ENCODE results near the gene CASTOR1.

Gene CASTOR1

GRCh38 chr22:30284172-30284571 is 5.1 kb downstream of the CASTOR1 start:
- no peak for DNase-seq

GRCh38 chr22:30283342-30283741 is 6.0 kb downstream of the CASTOR1 start:
- DNase-seq = no peak

DNA sequence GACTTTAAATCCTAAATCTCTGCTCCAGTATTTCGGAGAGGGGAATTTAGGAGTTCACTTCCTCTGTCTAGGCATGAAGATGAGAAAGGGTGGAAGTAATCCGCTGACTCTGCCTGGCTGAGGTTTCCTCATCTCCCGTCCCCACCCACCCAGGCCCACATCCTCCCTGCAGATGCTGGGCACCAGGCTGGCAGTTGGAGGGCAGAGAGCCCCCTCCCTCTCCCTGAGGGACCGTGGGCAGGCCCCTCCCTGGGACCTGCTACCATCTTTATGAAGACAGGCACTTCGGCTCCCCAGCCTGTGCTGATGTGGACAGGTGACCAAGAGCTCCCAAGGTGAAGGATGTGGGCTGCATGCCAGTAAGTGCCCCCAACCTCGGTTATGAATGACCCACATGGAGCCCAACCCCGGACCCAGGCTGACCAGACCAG is 6.7 kb downstream of the CASTOR1 start:
- no peak for DNase-seq

DNA sequence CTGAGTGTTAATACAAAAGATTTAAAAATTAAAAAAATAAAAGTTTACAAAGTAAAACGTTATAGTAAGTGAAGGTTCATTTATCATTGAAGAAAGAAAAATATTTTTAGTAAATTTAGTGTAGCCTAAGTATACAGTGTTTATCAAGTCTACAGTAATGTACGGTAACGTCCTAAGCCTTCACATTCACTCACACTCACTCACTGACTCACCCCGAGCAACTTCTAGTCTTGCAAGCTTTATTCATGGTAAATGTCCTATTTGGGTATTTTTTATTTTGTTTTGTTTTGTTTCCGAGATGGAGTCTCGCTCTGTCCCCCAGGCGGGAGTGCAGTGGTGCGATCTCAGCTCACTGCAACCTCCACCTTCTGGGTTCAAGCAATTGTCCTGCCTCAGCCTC is 8.8 kb downstream of the CASTOR1 start:
- no peak for DNase-seq

GRCh38 chr22:30279932-30280331 is 9.4 kb downstream of the CASTOR1 start:
- no peak for DNase-seq

DNA sequence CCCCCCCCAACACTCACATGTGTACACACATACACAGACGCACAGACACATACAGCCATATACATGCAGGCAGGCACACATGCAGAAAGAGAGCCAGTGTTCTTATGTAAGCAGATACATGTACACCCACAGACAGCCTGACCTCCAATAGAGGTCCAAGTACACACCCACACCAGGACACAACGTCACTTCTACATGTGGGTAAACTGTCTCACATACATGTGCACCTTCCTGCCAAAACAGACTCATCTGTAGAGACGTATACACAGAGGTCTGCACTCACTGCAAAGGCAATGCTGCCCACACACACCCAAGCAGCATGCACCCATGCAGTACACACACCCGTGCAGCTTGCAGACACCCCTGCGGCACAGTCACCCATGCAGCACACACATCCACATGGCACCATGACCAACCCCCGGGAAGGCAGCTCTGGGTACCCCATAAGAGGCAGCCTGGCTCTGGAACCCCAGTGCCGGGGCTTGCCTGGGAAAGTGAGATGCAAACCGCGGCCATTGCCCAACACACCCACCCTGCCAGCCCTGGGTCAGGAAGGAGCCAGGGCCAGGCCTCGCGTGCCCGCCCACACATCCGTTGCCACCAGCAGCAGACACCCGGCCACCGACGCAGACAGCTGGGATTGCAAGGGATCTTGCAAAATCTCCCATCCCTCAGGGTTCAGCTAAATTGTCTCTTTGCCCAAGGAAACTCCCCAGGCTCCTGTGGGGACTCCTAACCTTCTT is 10.1 kb downstream of the CASTOR1 start:
- DNase-seq = no peak

DNA sequence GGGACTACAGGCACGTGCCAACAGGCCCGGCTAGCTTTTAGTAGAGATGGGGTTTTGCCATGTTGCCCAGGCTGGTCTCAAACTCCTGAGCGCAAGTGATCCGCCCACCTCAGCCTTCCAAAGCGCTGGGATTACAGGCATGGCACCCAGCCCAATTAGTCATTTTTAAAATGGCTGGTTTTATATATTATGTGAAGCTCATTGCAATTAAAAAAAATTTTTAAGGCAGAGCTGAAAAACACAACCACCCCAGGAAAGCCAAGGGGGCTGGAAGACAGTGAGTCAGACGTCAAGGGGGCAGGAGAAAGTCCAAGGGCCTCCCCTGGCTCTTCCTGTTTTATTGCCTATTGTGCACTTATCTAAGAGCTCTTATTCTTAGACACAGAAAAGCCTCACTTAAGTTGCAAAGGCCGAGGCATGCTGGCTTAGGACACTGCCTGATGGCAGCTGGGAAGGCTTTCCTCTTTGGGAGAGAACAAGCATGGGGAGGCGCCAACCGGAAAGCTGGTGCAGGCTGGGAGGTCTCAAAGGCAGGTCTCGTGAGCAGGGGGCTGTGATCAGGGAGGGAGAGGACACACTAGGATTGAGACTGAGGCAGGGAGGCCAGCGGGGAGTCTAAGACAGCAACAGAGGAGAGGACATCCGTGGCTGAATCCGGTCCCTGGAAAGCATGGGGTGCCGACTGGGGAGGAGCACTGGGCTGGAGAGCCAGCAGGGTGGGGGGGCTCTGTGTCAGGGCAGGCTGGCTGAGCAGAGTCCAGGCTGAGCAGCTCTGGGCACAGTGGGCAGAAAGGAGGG is 11.6 kb downstream of the CASTOR1 start:
- no peak for DNase-seq

DNA sequence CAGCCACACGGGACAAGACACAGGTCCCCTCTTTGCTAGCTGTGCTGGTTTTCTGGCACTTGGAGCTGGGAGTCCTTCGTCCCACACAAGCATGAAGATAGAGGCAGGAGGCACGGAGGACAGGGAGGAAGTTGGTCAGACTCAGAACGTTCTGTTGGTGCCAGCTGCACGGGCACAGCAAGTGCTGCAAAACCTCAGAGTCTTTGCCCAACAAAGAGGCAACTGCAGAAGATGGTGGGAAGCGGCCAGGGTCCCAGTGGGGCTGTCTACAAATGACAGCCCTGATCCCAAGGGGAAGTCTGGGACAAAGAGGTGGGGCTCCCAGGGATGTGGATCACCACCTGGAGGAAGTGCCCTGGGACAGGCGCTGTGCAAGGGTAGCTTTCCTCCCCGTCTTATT is 13.3 kb downstream of the CASTOR1 start:
- DNase-seq = no peak

- DNase-seq = no peak
Measured at GRCh38 chr22:30275625-30276024, 13.7 kb downstream of the CASTOR1 start.

GRCh38 chr22:30274437-30274812 is 14.9 kb downstream of the CASTOR1 start:
- no peak for DNase-seq

DNA sequence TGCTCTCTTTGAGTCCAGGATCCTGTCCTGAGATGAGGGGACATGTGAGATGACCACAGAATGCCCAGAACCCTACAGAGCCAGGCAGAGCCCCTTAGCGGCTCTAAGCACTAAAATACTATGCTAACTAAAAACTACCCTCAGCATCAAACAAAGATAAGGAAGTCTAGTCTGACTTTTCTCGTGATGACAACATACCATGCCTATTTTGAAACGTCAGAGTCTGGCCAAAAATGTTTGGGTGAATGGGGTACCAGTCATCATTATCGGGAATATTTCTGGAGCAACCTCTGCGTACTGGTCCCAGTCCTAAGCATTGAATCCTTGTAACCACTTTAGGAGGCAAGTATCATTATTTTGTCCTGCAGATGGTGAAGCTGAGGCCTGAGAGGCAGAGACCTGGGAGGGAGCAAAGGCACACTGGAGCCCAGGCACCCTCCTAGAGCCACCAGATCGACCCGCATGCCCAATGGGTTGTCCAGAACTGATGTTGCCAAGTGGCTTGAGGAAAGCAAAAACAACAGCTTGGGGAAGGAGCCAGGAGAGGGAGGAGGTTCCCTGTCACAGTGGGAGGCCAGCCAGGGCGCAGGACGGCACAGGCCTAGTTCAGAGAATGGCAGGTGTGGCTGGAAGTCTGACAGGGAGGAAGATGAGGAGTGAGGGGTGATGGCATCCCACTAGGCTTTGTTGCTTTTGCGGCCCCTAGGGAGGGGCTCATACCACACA is 15.4 kb downstream of the CASTOR1 start:
- DNase-seq = no peak

DNA sequence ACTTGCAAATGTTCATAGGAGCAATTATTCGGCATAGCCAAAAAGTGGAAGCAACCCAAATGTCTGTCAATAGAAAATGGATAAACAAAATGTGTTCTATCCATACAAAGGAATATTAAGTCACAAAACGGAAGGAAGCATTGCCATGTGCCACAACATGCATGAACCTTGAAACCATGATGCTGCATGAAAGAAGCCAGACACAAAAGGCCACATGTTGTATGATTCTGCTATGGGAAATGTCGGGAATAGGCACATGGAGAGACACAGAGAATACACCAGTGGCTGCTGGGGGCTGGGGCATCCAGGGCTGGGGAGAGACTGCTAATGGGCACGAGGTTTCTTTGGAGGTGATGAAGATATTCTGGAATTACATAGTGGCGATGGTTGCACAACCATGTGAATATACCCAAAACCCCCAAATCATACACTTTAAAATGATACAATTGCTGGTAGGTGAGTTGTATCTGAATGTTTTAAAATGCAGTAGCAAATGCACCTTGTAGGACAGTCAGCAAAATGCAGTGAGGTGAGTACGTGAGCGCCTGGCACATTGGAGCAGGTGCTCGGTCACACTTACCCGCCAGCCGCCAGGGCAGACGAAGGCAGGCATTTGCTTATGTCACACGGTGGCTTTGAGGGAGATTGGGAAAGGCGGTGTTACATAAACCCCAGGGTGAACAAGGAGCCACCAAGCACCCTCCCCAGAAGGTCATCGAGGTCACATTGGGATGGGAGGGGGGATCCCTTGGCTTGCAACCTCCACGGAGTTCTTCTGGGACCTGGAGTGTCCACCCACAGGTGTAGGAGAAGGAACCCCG is 16.3 kb downstream of the CASTOR1 start:
- DNase-seq = no peak

GRCh38 chr22:30270832-30271231 is 18.5 kb downstream of the CASTOR1 start:
- no peak for DNase-seq

GRCh38 chr22:30268331-30268730 is 21.0 kb downstream of the CASTOR1 start:
- no peak for DNase-seq

DNA sequence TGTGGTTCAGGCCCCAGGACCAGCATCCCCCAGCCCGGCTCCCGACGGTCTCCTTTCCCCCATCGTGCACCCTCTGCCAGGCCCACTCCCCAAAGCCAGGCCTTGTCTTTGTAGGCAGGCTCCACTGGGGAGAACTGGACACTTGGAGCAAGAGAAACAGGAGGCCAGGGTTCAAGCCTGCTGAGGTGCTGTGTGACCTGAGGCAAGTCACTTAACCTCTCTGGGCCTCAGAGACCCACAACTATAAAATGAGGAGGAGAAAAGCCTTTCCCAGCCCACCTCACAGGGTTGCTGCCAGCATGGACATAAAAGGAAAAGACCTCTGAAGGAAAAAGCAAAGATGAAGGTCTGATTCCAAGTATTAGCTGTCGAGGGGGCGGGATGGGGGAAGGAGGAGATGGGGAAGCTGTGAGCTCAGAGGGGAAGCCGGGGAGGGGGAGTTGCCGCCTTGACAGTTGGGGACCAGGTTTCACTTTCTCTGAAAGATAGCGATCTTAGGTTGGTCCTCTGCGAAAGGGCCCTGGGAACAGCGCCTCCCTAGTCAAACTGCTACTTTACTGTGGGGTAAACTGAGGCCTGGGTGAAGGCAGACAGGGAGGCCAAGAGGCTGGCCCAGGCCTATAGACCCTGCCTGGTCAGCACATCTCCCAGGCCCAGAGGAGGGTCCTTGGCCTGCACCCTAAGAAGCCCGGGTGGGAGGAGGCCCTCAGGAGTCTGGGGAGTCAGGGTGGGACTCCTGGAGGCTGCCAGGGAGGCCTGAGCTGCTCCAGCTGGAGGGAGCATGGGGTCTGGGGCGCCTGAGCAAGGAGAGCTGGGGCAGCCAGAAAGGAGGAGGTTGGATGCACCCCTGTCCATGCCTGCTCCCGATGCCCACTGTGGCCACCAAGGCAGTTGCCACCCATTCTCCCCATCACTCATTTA is 21.7 kb downstream of the CASTOR1 start:
- DNase-seq = no peak

DNA sequence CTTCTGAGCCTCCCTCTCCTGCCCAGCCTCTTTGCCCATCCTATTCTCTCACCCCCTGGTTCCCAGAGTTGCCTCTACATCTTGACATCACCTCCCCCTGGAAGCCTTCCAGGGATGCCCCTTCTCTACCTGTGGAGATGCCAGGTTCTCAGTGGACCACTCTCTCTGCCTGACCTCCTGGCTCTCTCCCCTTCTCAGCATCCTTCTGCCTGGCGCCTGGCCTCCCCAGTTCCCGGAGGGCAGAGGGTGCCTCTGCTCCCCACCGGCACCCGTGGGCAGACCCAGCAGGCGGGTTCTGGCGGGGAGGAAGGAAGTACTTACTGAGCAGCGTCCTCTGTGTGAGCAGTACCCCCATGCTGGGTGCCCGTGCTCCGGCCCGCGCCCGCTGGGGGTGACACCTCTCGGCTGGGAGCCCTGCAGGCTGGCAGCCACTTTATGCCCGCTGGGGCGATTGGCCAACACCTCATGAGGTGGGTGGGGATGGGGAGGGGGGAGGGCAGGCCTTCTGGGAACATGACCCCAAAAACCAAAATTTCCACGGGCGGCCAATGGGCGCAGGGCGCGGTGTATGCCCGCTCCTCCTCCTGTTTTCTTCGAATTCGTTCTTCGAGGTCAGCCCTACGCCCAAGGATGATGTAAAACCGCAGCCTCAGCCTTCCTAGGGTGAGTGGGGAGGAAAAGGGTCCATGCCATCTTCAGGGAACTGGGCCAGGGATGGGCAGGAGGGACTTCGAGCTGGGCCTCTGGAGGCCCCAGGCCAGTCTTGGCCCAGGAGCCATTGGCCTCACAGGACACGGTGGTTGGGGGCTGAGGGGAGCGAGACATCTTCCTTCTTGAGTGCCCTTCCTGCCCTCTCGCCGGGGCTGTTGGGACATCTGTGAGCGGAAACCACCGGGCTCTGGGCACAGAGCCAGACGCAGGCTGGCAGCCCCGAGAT is 22.6 kb downstream of the CASTOR1 start, which contains the start of gene OSM:
Gene OSM (minus strand): TSS at position 407 of the 937 bp plus-strand sequence. CDS start 52 bp downstream, at position 355.
- no peak for DNase-seq

GRCh38 chr22:30265823-30266444 is 23.4 kb downstream of the CASTOR1 start:
- DNase-seq = no peak

GRCh38 chr22:30265131-30265720 is 24.1 kb downstream of the CASTOR1 start:
- no peak for DNase-seq

DNA sequence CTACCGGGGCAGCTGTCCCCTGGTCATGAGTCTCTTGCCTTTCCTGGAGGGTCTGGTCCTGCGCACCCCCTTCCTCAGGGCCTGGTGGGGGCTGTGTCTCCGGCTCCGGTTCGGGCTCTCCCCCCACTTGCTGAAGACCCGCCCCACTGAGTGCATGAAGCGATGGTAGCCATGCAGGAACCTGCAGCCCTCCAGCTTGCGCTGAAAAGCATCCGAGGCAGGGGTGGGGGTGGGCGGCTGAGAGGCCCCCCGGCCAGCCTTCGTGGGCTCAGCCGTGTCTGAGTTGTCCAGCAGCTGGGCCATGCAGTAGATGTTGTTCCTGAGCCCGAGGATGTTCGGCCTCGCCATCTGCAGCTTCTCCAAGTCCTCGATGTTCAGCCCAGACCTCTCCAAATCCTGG is 25.4 kb downstream of the CASTOR1 start:
- DNase-seq = no peak

Data from amniotic stem cell (primary cell).